HepG2 (cell line): Measurements from ENCODE around the gene ARHGAP26. TPM values are rescaled to one million over a fixed set of nuclear protein-coding genes. Genes with fewer than 3 reads are reported as not detected.

Experiments
- EP300 ChIP-seq, 3 experiments: sonication (generic) in 1 of 3; formaldehyde crosslinking in 1 of 3; IDR thresholded peaks; 2 replicates each; pipeline versions ENCODE4 v1.5.1 to v1.6.1; 2011 to 2020; ENCODE audit warnings: low read depth in 2 of 3, low read length in 2 of 3, borderline replicate concordance in 1 of 3, improper control_type of control experiment in 1 of 3, mild to moderate bottlenecking in 1 of 3, missing genetic modification reagents in 1 of 3, moderate library complexity in 1 of 3
- FOXA3 ChIP-seq: IDR thresholded peaks from 2 replicates; pipeline ENCODE4 v1.6.1; 2016; ENCODE audit warnings: missing genetic modification reagents, missing compliant biosample characterization
- MAFF ChIP-seq: IDR thresholded peaks from 2 replicates; pipeline ENCODE4 v1.6.1; 2011; ENCODE audit warnings: low read depth, low read length, improper control_type of control experiment
- MAFK ChIP-seq, 2 experiments: IDR thresholded peaks in 1 of 2; conservative IDR thresholded peaks in 1 of 2; 2 replicates each; pipeline ENCODE4 v1.6.1; 2011; ENCODE audit warnings: improper control_type of control experiment in 2 of 2, low read length in 2 of 2
- SOX6 ChIP-seq, 2 experiments: fragments of 450-650 bp in 1 of 2; sonication (generic) in 1 of 2; formaldehyde crosslinking in 1 of 2; IDR thresholded peaks; 2 replicates each; pipeline versions ENCODE4 v1.4.0 to v1.6.1; 2017 to 2020; ENCODE audit warnings: antibody characterized with exemption in 1 of 2, mild to moderate bottlenecking in 1 of 2, missing genetic modification reagents in 1 of 2
- THAP9 ChIP-seq: sonication (generic); formaldehyde crosslinking; IDR thresholded peaks from 2 replicates; pipeline ENCODE4; 2020; ENCODE audit warnings: missing genetic modification reagents, mild to moderate bottlenecking, borderline replicate concordance
- ZFP90 ChIP-seq: sonication (generic); formaldehyde crosslinking; IDR thresholded peaks from 2 replicates; pipeline ENCODE4 v1.8.0; 2022; ENCODE audit warnings: missing genetic modification reagents, mild to moderate bottlenecking, inconsistent platforms, borderline replicate concordance
- ZMYM4 ChIP-seq: sonication (generic); formaldehyde crosslinking; IDR thresholded peaks from 2 replicates; pipeline ENCODE4 v1.8.1; 2023; ENCODE audit warnings: mild to moderate bottlenecking, missing genetic modification reagents
- ZNF280D ChIP-seq: sonication (generic); formaldehyde crosslinking; IDR thresholded peaks from 2 replicates; pipeline ENCODE4 v1.5.1; 2020; ENCODE audit warnings: mild to moderate bottlenecking, missing genetic modification reagents
- polyA plus RNA-seq, 8 experiments: library from polyadenylated mRNA; depleted of rRNA in 3 of 8; stranded (reverse) in 7 of 8; unstranded in 1 of 8; fragments of >200 nt; fragmentation: Illumina TruSeq in 4 of 8; extraction: Trizol in 4 of 8; gene quantifications; 2 replicates each; pipeline versions ENCODE4 v1.2.1 to v1.2.3, GENCODE V29; 2011 to 2016; ENCODE audit warnings: low read depth in 4 of 8, missing spikeins in 1 of 8, mixed read lengths in 1 of 8; ENCODE audit not compliant: insufficient read depth in 1 of 8
- total RNA-seq, 5 experiments: library from RNA; depleted of rRNA; stranded (reverse); fragments of >200 nt; fragmentation: Illumina TruSeq; extraction: Trizol; gene quantifications; 2 replicates each; pipeline ENCODE4 v1.2.3, GENCODE V29; 2016; ENCODE audit warnings: low read depth in 1 of 5

ARHGAP26 gene
- total and polyA plus RNA-seq, 2 of the 13 experiments (the other 11 are each of a cell fraction or from before 2014, with no cell fraction given): 9.6 to 18.2 TPM

DNA sequence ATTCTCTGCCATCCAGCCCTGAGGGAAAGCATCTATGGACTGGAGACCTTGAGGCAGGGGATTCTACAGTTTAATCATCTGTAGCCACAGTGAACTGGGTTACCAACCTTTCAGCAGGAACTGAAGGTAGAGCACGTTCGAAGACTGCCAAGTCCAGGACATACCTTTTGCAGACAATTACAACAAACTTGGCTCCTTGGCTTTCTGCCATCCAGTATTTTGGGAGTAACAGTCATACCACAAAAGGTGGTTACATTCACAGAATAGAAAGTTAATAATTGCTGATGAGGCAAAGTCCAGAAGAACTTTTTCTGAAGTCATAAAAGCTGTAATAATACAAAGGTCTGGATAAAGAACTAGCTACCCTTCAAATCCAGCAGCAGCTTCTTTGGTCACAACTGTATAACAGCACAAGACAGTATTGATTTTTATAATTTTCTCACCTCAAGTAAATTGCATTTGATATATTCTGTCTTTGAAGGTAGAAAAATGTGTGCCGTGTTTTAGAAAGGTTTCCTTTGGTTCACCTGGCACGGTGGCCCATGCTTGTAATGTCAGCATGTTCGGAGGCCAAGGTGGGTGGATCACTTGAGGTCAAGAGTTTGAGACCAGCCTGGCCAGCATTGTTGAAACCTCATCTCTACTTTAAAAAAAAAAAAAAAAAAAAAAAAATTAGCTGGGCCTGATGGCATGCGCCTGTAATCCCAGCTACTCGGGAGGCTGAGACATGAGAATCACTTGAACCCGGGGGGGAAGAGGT lies 396.7 kb downstream of the ARHGAP26 start (continued):
- TF ChIP-seq FOXA3 (CRISPR knock-in tag): peak; percentile 35; the same call in 1 of the 2 replicates
- peak; percentile 93 for TF ChIP-seq MAFF
- no peak for TF ChIP-seq ZFP90 (CRISPR knock-in tag)
- TF ChIP-seq ZMYM4: peak; percentile 32; the same call in 1 of the 2 replicates
- 0 out of 2 replicates have a peak, but pooled peaks have one; percentile 32 for TF ChIP-seq ZNF280D (CRISPR knock-in tag)
- TF ChIP-seq THAP9 (CRISPR knock-in tag): no peak
- peak; percentile 93 to 96 for TF ChIP-seq MAFK (conservative IDR thresholded peaks at IDR 0.05 in 1 of 2, IDR thresholded peaks at IDR 0.05 in 1 of 2; ENCODE audit: low read length in 2 of 2)
- TF ChIP-seq EP300 (IDR thresholded peaks at IDR 0.05; ENCODE audit: low read depth in 2 of 2, low read length in 2 of 2): peak in 1 of 2 experiments; percentile 48; a peak in 2 of 4 replicates
- TF ChIP-seq EP300 (CRISPR knock-in tag; IDR thresholded peaks at IDR 0.05; ENCODE audit: borderline replicate concordance): no peak
- no peak for TF ChIP-seq SOX6 (IDR thresholded peaks at IDR 0.05)
- TF ChIP-seq SOX6 (CRISPR knock-in tag; IDR thresholded peaks at IDR 0.05): peak; percentile 53; the same call in 1 of the 2 replicates
